Chondrocyte (in vitro differentiated cells): ENCODE measurements around the gene TMEM184A. TPM values are rescaled to one million over a fixed set of nuclear protein-coding genes. Genes with fewer than 3 reads are reported as not detected.

Source experiments
- DNase-seq: peaks from one replicate; pipeline ENCODE4 v3.0.0; 2021; ENCODE audit warnings: mixed read lengths, low spot score
- H3K27ac Mint-ChIP-seq: one replicate; pipeline ENCODE4 v1.8.0; 2021; ENCODE audit warnings: mild to moderate bottlenecking, moderate library complexity, mixed read lengths; ENCODE audit not compliant: unreplicated experiment
- H3K27me3 Mint-ChIP-seq: 2 replicates; pipeline ENCODE4 v1.8.0; 2021; ENCODE audit warnings: low read depth, mixed read lengths
- H3K36me3 Mint-ChIP-seq: 2 replicates; pipeline ENCODE4 v1.8.0; 2021; ENCODE audit warnings: low read depth, mixed read lengths
- H3K4me1 Mint-ChIP-seq: 2 replicates; pipeline ENCODE4 v1.8.0; 2021; ENCODE audit warnings: low read depth, mild to moderate bottlenecking, mixed read lengths
- H3K4me3 Mint-ChIP-seq: one replicate; pipeline ENCODE4 v1.8.0; 2021; ENCODE audit warnings: mild to moderate bottlenecking, moderate library complexity, mixed read lengths; ENCODE audit not compliant: unreplicated experiment
- H3K9me3 Mint-ChIP-seq: 2 replicates; pipeline ENCODE4 v1.8.0; 2021; ENCODE audit warnings: low read depth, mixed read lengths
- CTCF ChIP-seq: fragments of 200-600 bp; sonication (generic); IDR thresholded peaks from 2 replicates; pipeline ENCODE4 v1.5.0; 2021; ENCODE audit warnings: antibody characterized with exemption, mild to moderate bottlenecking, moderate library complexity
- total RNA-seq: library from RNA; stranded (reverse); gene quantifications from 3 replicates; pipeline ENCODE4 v1.2.1, GENCODE V29; 2021

Gene TMEM184A
- total RNA-seq, 1 donor from 2014 or later = 0.07 TPM

DNA sequence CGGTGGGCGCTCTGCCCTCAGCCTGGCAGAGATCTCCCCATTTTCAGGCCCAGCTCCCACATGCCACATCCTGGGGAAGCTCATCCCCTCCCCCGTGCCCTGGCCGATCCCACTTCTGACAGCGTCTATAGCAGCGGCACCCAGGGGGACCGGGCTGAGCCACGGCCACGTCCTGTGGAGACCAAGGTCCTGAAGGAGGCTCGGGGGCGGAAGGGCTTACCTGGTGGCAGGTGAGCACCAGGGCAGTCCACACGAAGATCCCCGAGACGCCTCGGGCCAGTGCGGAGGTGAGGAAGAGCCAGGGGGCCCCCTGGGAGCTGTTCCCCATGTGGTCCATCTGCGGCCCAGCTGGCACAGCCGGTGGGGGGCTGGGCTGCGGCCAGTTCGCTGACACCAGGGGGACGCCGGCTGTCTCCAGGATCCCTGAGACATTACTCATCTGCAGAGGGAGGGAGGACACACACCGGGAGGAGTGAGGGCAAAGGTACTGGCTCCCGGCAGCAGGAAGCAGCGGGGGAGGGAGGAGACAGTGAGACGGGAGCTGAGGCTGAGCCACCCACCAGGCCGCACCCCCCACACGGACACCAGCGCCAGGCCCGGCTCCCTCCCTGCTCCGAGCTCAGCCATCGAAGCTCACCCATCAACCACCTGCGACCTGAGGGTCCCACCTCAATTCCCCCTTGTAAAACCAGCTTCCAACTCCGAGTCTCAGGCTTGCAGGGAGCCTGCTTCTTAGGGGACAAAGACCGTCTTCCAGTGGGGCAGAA is 776 bp downstream of the TMEM184A start:
- Mint-ChIP-seq H3K27me3 (no peaks in the 10 kb centered on the region), H3K36me3 (no peaks in the 10 kb centered on the region), H3K4me3 (no peak overlapping the region), H3K9me3 (no peaks in the 10 kb centered on the region), H3K4me1 (peaks cover 13% of the 10 kb centered on the region), H3K27ac (peak overlapping the region; percentile 41)
- no peak for DNase-seq
- peak; percentile 25 for TF ChIP-seq CTCF

- H3K4me1 Mint-ChIP-seq = peaks cover 13% of the 10 kb centered on the region
- no peaks in the 10 kb centered on the region for H3K9me3 Mint-ChIP-seq
- no peaks in the 10 kb centered on the region for H3K36me3 Mint-ChIP-seq
- no peaks in the 10 kb centered on the region for H3K27me3 Mint-ChIP-seq
- no peak overlapping the region for H3K27ac Mint-ChIP-seq
- no peak for DNase-seq
- no peak overlapping the region for H3K4me3 Mint-ChIP-seq
- no peak for TF ChIP-seq CTCF
Observed at GRCh38 chr7:1554333-1555045, 1.5 kb downstream of the TMEM184A start.

DNA sequence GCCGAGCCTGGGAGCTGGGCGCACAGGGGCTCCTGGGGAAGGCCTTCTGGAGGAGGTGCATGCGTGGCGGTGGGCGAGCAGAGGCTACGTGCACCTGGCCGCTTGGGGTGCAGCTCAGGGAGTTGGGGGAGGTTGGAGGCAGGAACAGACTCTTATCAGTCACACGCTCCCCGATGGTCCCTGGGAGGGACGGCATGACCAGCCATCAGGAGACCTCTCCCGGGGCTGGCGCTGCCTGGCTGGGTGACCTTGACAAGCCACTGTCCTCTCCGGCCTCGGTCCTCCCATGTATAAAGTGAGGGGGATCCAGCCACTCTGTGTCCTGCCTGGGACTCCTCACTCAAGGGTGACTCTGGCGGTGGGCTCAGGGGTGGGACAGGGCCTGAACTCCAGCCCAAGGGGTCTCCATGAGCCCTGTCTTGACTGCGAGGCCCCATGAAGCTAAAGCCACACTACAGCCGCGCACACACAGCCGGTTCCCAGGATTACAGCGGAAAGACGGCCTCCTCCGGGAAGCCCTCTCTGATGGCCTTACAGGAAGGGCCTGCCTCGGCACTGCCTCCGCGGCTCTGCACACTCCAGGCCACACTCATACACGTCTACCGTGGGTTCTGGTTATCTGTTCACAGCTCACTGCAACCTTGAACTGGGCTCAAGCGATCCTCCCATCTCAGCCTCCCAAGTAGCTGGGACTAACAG is 2.3 kb downstream of the TMEM184A start:
- no peaks in the 10 kb centered on the region for H3K9me3 Mint-ChIP-seq
- peaks cover 13% of the 10 kb centered on the region for H3K4me1 Mint-ChIP-seq
- DNase-seq = no peak
- H3K27me3 Mint-ChIP-seq = no peaks in the 10 kb centered on the region
- H3K36me3 Mint-ChIP-seq = no peaks in the 10 kb centered on the region
- H3K27ac Mint-ChIP-seq = no peak overlapping the region
- H3K4me3 Mint-ChIP-seq = no peak overlapping the region
- no peak for TF ChIP-seq CTCF

DNA sequence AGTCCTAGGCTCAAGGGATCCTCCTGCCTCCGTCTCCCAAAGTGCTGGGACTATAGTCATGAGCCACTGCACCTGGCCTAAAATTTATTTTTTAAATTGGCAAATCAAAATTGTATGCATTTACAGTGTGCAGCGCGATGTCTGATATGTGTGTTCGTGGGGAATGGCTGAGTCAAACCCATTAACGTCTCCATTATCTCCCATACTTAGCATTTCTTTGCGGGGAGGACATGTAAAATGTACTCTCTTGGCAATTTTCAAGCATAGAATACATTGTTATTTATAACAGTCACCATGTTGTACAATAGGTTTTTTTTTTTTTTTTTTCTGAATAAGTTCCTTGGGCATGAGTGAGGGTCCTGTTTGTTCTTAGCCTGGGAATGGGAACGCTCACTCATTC is 3.8 kb downstream of the TMEM184A start:
- peaks cover 13% of the 10 kb centered on the region for H3K4me1 Mint-ChIP-seq
- no peak for DNase-seq
- H3K36me3 Mint-ChIP-seq = no peaks in the 10 kb centered on the region
- H3K27ac Mint-ChIP-seq = no peak overlapping the region
- TF ChIP-seq CTCF = no peak
- no peak overlapping the region for H3K4me3 Mint-ChIP-seq
- no peaks in the 10 kb centered on the region for H3K9me3 Mint-ChIP-seq
- no peaks in the 10 kb centered on the region for H3K27me3 Mint-ChIP-seq

DNA sequence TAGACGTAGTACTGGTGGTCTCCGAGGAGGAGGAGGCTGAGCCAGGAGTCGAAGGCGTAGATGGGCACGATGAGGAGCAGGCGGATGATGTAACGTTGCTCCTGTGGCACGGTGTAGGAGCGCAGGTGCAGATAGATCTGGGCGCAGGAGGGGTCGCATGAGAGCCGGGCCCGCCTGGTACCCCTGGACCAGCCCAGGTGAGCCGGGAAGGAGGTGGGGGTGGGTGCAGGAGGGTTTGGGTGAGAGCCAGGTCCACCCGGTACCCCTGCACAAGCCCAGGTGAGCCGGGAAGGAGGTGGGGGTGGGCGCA is 5.2 kb downstream of the TMEM184A start:
- no peaks in the 10 kb centered on the region for H3K36me3 Mint-ChIP-seq
- H3K4me1 Mint-ChIP-seq = peaks cover 11% of the 10 kb centered on the region
- H3K27me3 Mint-ChIP-seq = no peaks in the 10 kb centered on the region
- no peaks in the 10 kb centered on the region for H3K9me3 Mint-ChIP-seq
- H3K4me3 Mint-ChIP-seq = no peak overlapping the region
- TF ChIP-seq CTCF = no peak
- no peak for DNase-seq
- H3K27ac Mint-ChIP-seq = no peak overlapping the region
